Measurements from ENCODE around the gene VPS8. TPM values are rescaled to one million over a fixed set of nuclear protein-coding genes. Genes with fewer than 3 reads are reported as not detected.

Gene VPS8
- total and polyA plus RNA-seq, 4 donors: 6.8 to 108 (median 38.0) TPM

DNA sequence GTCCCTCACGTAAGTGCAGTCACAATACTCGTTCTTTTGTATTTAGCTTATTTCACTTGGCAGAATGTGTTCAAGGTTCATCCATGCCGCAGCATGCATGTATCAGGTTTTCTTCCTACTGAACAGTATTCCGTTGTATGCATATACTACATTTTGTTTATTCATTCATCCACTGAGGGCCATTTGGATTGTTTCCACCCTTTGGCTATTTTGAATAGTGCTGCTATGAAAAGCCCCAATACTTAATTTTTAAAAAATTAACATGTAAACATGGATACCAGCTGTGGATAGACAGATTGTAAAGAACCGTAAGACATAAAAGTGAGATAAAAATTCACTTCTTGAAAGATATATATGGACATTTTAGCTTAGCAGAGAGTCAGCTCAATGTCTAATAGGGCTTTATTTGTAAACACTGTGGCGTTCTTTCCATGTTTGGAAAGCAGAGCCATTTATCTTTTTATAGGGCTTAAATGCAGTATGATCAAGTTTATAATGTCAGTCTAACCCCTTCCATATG is 115.9 kb downstream of the VPS8 start:
- no peak overlapping the region for H3K4me3 ChIP-seq (ENCODE audit: low read length in 2 of 2)
- H3K27ac ChIP-seq (ENCODE audit: low read depth in 1 of 2, low read length in 2 of 2): no peak overlapping the region
- ATAC-seq (ENCODE audit: low FRiP score) (no peak), DNase-seq (no peak)
- H3K36me3 ChIP-seq (ENCODE audit: control insufficient read depth in 1 of 2, insufficient read depth in 2 of 2, low read length in 1 of 2): peaks cover 5 to 9% of the 10 kb centered on the region in 2 donors
- intact Hi-C loops (cut with DNase I): no loop called here
- 92 to 94% methylated on average over 6 of the region's 6 CpGs for WGBS, 2 donors
- H3K27me3 ChIP-seq (ENCODE audit: control insufficient read depth in 1 of 2, insufficient read depth in 2 of 2, low read length in 1 of 2): no peaks in the 10 kb centered on the region
- H3K4me1 ChIP-seq (ENCODE audit: control insufficient read depth in 1 of 2, insufficient read depth in 2 of 2, low read length in 2 of 2): peaks cover 0 to 1% of the 10 kb centered on the region in 2 donors
- no peaks in the 10 kb centered on the region for H3K9me3 ChIP-seq (ENCODE audit: control insufficient read depth, low read length)

DNA sequence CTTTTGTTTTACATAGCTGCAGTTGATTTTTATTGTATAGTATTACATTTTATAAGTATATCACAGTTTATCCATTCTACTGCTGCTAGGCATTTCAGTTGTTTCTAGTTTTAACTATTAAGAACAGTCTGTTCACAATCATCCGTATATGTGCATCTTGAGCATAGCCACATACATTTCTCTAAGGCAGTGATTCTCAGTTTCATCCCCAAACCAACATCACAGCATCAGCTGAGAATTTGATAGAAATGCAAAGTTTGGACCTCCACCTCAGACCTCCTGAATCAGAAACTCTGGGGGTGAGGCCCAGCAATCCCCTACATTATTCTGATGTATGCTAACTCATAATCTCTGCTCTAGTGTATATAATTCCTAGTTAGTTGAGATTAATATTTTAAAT is 120.8 kb downstream of the VPS8 start:
- no peaks in the 10 kb centered on the region for H3K27me3 ChIP-seq (ENCODE audit: control insufficient read depth in 1 of 2, insufficient read depth in 2 of 2, low read length in 1 of 2)
- peaks cover 0 to 2% of the 10 kb centered on the region in 2 donors for H3K4me1 ChIP-seq (ENCODE audit: control insufficient read depth in 1 of 2, insufficient read depth in 2 of 2, low read length in 2 of 2)
- no peaks in the 10 kb centered on the region for H3K9me3 ChIP-seq (ENCODE audit: control insufficient read depth, low read length)
- ATAC-seq (ENCODE audit: low FRiP score) (no peak), DNase-seq (no peak)
- intact Hi-C loops (cut with DNase I): no loop called here
- H3K27ac ChIP-seq (ENCODE audit: low read depth in 1 of 2, low read length in 2 of 2): no peak overlapping the region
- WGBS, 2 donors: 93 to 95% methylated on average over 1 of the region's 1 CpG
- no peak overlapping the region for H3K4me3 ChIP-seq (ENCODE audit: low read length in 2 of 2)
- H3K36me3 ChIP-seq (ENCODE audit: control insufficient read depth in 1 of 2, insufficient read depth in 2 of 2, low read length in 1 of 2): peaks cover 0 to 7% of the 10 kb centered on the region in 2 donors

DNA sequence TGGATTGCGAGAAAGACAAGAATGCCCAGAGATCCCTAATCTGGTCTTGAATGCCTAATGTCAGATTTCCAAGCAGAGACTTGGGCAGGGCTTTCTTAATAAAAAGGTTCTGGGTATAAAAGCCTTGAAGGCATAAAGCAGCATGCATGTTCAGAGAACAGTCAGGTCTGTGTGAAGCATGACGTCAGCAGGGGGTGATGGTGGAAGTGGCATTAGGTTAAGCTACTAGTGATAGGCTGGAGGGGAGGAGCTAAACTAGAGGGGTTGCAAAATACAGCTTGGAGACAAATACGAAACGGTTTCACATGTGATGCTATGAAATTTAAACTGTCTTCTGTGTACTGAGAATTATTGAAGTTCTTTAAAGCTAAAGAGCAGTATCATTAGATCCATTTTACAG is 125.6 kb downstream of the VPS8 start:
- peaks cover 0 to 6% of the 10 kb centered on the region in 2 donors for H3K36me3 ChIP-seq (ENCODE audit: control insufficient read depth in 1 of 2, insufficient read depth in 2 of 2, low read length in 1 of 2)
- no peaks in the 10 kb centered on the region for H3K9me3 ChIP-seq (ENCODE audit: control insufficient read depth, low read length)
- no peak overlapping the region for H3K4me3 ChIP-seq (ENCODE audit: low read length in 2 of 2)
- no peaks in the 10 kb centered on the region for H3K27me3 ChIP-seq (ENCODE audit: control insufficient read depth in 1 of 2, insufficient read depth in 2 of 2, low read length in 1 of 2)
- WGBS, 2 donors: 84 to 88% methylated on average over 4 of the region's 4 CpGs
- ATAC-seq (ENCODE audit: low FRiP score) (no peak), DNase-seq (no peak)
- H3K27ac ChIP-seq (ENCODE audit: low read depth in 1 of 2, low read length in 2 of 2): no peak overlapping the region
- peaks cover 0 to 2% of the 10 kb centered on the region in 2 donors for H3K4me1 ChIP-seq (ENCODE audit: control insufficient read depth in 1 of 2, insufficient read depth in 2 of 2, low read length in 2 of 2)
- intact Hi-C loops (cut with DNase I): no loop called here

DNA sequence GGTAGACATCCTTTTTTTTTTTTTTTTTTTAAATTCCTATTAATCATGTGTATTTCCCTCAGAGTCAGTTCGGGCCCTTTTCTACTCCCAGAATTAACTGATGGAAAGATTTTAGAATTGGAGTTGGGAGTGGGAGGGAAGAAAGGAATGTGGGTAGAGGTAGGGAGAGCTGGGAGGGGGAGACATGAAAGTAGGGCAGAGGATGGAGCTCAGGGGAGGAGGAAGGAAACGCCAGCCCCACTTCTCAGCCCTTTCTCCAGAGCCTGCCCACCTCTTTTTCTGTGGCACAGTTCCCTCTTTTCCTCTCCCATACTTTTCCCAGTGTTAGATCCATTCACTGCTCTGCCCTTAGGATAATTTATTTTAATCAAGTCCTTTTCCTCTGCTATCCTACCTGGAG is 129.4 kb downstream of the VPS8 start:
- no peak for DNase-seq
- Histone ChIP-seq H3K9me3 (ENCODE audit: control insufficient read depth, low read length) (no peaks in the 10 kb centered on the region), H3K4me1 (ENCODE audit: control insufficient read depth in 1 of 2, insufficient read depth in 2 of 2, low read length in 2 of 2) (no peaks in the 10 kb centered on the region), H3K4me3 (ENCODE audit: low read length in 2 of 2) (no peak overlapping the region), H3K27me3 (ENCODE audit: control insufficient read depth in 1 of 2, insufficient read depth in 2 of 2, low read length in 1 of 2) (no peaks in the 10 kb centered on the region), H3K27ac (ENCODE audit: low read depth in 1 of 2, low read length in 2 of 2) (no peak overlapping the region), H3K36me3 (ENCODE audit: control insufficient read depth in 1 of 2, insufficient read depth in 2 of 2, low read length in 1 of 2) (peaks cover 0 to 6% of the 10 kb centered on the region in 2 donors)
- no peak for ATAC-seq (ENCODE audit: low FRiP score)
- intact Hi-C loops (cut with DNase I): no loop called here
- 80 to 88% methylated on average over 2 of the region's 2 CpGs for WGBS, 2 donors

DNA sequence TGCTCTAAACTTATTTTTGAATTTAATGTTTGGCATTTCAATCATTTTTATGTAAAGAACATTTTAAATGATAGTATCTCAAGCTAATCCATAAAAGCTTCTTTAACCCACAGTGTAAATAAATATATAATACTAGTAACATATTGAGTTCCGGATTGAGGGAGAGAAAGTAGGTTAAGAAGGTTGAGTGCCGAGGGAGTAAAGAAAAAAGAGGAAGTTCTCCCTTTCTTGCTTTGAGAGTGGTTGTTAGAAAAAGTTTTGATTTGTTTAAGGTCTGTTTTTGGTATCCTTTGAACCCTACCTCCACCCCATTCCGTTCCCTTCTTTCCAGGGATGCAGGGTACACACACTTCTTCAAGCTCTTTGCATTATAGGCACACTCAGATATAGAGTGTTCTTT is 130.8 kb downstream of the VPS8 start:
- ATAC-seq (ENCODE audit: low FRiP score): no peak
- WGBS, 2 donors: 94 to 99% methylated on average over 3 of the region's 3 CpGs
- no peak overlapping the region for H3K27ac ChIP-seq (ENCODE audit: low read depth in 1 of 2, low read length in 2 of 2)
- no peaks in the 10 kb centered on the region for H3K9me3 ChIP-seq (ENCODE audit: control insufficient read depth, low read length)
- H3K4me3 ChIP-seq (ENCODE audit: low read length in 2 of 2): no peak overlapping the region
- H3K27me3 ChIP-seq (ENCODE audit: control insufficient read depth in 1 of 2, insufficient read depth in 2 of 2, low read length in 1 of 2): no peaks in the 10 kb centered on the region
- no peaks in the 10 kb centered on the region for H3K4me1 ChIP-seq (ENCODE audit: control insufficient read depth in 1 of 2, insufficient read depth in 2 of 2, low read length in 2 of 2)
- DNase-seq: no peak
- intact Hi-C loops (cut with DNase I): no loop called here
- H3K36me3 ChIP-seq (ENCODE audit: control insufficient read depth in 1 of 2, insufficient read depth in 2 of 2, low read length in 1 of 2): peaks cover 0 to 4% of the 10 kb centered on the region in 2 donors

DNA sequence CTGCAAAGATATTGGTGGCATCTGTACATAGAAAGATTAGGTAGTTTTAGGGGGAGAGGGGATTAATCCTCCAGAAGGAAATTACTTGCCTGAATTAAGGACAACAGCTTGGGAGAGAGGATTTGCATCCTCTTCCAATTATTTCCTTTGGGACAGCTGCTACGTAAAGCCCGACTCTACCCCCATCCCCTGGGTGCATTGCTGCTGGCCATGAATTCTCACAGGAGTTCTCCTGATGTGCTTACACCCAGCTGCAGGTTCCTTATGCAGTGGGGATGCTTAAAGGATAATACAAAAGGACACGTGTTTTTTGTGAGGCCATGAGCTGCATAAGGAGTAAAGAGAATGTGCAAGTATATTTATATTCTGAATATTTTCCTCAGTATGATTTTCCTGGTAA is 132.3 kb downstream of the VPS8 start:
- no peak for DNase-seq
- H3K9me3 ChIP-seq (ENCODE audit: control insufficient read depth, low read length): no peaks in the 10 kb centered on the region
- ATAC-seq (ENCODE audit: low FRiP score): no peak
- H3K27ac ChIP-seq (ENCODE audit: low read depth in 1 of 2, low read length in 2 of 2): no peak overlapping the region
- peaks cover 0 to 2% of the 10 kb centered on the region in 2 donors for H3K36me3 ChIP-seq (ENCODE audit: control insufficient read depth in 1 of 2, insufficient read depth in 2 of 2, low read length in 1 of 2)
- H3K4me3 ChIP-seq (ENCODE audit: low read length in 2 of 2): no peak overlapping the region
- no peaks in the 10 kb centered on the region for H3K27me3 ChIP-seq (ENCODE audit: control insufficient read depth in 1 of 2, insufficient read depth in 2 of 2, low read length in 1 of 2)
- intact Hi-C loops (cut with DNase I): no loop called here
- H3K4me1 ChIP-seq (ENCODE audit: control insufficient read depth in 1 of 2, insufficient read depth in 2 of 2, low read length in 2 of 2): no peaks in the 10 kb centered on the region
- WGBS, 2 donors: 73 to 82% methylated on average over 3 of the region's 3 CpGs

DNA sequence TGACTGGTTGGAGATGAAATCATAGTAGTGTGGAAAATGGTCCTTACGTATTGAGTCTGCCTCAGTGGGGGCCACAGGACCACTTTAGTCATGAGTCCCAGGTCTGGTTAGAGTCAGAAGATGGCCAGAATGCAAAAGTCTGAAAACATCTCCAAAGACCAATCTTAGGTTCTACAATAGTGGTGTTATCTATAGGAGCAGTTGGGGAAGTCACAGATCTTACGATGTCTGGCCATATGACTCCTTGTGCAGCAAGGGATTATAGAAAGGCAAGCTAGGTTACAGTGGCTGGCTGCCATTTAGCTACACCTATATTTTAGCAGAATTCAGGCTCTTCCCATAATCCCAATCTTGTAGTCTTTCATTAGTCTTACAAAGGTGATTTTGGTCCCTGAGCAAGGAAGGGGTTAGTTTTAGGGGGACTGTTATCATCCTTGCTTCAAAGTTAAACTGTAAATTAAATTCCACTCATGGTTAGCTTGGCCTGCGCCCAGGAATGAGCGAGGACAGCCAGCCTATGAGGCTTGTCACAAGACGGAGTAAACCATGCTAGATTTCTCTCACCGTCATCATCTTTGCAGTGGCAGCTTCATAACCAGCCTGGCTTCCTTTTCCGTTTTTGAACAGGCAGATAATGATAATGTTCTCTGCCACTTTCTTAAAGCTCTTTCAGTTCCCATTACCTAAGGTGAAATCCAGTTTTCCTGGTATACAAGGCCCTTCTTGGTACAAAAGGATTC is 134.1 kb downstream of the VPS8 start:
- WGBS, 2 donors: 50 to 58% methylated on average over 7 of the region's 7 CpGs
- Histone ChIP-seq H3K36me3 (ENCODE audit: control insufficient read depth in 1 of 2, insufficient read depth in 2 of 2, low read length in 1 of 2) (peaks cover 0 to 2% of the 10 kb centered on the region in 2 donors), H3K27me3 (ENCODE audit: control insufficient read depth in 1 of 2, insufficient read depth in 2 of 2, low read length in 1 of 2) (no peaks in the 10 kb centered on the region), H3K9me3 (ENCODE audit: control insufficient read depth, low read length) (no peaks in the 10 kb centered on the region), H3K27ac (ENCODE audit: low read depth in 1 of 2, low read length in 2 of 2) (no peak overlapping the region), H3K4me3 (ENCODE audit: low read length in 2 of 2) (no peak overlapping the region), H3K4me1 (ENCODE audit: control insufficient read depth in 1 of 2, insufficient read depth in 2 of 2, low read length in 2 of 2) (no peaks in the 10 kb centered on the region)
- DNase-seq: no peak
- ATAC-seq (ENCODE audit: low FRiP score): no peak
- intact Hi-C loops (cut with DNase I): no loop called here

DNA sequence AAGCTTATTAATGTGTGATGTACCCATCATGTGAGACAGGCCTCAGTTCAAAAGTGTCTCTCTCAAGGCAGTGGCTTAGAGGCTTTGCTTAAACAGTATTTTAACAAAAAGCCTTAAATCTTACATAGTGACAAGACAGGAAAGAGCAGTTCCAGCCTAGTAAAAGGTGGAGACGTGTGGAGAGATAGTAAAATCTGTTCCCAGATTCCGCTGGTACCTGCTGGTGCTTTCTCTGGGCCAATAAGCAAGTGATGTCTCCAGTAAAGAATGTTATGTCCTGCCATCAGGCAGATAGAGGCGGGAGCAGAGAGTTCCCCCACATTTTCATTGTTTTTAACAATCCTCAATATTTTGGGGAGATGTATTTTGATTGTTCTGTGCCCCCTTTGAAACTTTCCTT is 135.0 kb downstream of the VPS8 start:
- ATAC-seq (ENCODE audit: low FRiP score): no peak
- WGBS, 2 donors: 83 to 87% methylated on average over 3 of the region's 3 CpGs
- Histone ChIP-seq H3K4me3 (ENCODE audit: low read length in 2 of 2) (no peak overlapping the region), H3K9me3 (ENCODE audit: control insufficient read depth, low read length) (no peaks in the 10 kb centered on the region), H3K4me1 (ENCODE audit: control insufficient read depth in 1 of 2, insufficient read depth in 2 of 2, low read length in 2 of 2) (no peaks in the 10 kb centered on the region), H3K27ac (ENCODE audit: low read depth in 1 of 2, low read length in 2 of 2) (no peak overlapping the region), H3K36me3 (ENCODE audit: control insufficient read depth in 1 of 2, insufficient read depth in 2 of 2, low read length in 1 of 2) (peaks cover 0 to 2% of the 10 kb centered on the region in 2 donors), H3K27me3 (ENCODE audit: control insufficient read depth in 1 of 2, insufficient read depth in 2 of 2, low read length in 1 of 2) (no peaks in the 10 kb centered on the region)
- no peak for DNase-seq
- intact Hi-C loops (cut with DNase I): no loop called here

DNA sequence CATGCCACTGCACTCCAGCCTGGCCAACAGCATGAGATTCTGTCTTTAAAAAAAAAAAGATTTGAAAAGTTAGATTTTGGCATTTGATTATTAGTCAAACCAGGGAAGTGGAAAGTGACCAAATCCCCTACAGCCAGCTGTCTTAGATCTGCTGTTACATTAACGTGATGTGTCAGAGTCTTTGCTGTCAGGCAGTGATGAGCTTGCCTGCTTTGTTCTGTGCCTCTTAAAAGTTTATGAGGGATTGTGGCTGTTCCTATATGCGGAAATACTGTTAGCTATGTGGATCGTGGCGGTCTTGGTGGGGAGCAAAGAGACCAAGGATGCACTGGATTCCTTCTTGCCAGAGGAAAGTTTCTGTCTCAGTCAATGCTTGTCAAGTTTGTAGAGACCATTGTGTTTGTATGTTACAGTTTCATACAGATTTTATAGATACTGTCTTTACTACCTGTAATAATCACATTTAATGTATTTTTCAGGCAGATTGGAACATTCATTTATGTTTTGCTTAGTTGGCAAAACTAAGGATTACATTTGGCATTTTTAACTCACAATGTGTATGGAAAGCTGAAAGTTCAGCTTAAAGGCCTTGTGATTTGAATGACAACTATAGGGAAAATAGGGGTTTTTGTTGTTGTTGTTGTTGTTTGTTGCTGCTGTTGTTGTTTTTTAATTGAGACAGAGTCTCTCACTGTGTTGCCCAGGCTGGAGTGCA is 137.4 kb downstream of the VPS8 start:
- H3K9me3 ChIP-seq (ENCODE audit: control insufficient read depth, low read length): no peaks in the 10 kb centered on the region
- WGBS, 2 donors: 95 to 97% methylated on average over 4 of the region's 4 CpGs
- no peaks in the 10 kb centered on the region for H3K27me3 ChIP-seq (ENCODE audit: control insufficient read depth in 1 of 2, insufficient read depth in 2 of 2, low read length in 1 of 2)
- DNase-seq (no peak), ATAC-seq (ENCODE audit: low FRiP score) (no peak)
- no peaks in the 10 kb centered on the region for H3K36me3 ChIP-seq (ENCODE audit: control insufficient read depth in 1 of 2, insufficient read depth in 2 of 2, low read length in 1 of 2)
- no peak overlapping the region for H3K4me3 ChIP-seq (ENCODE audit: low read length in 2 of 2)
- intact Hi-C loops (cut with DNase I): no loop called here
- H3K4me1 ChIP-seq (ENCODE audit: control insufficient read depth in 1 of 2, insufficient read depth in 2 of 2, low read length in 2 of 2): no peaks in the 10 kb centered on the region
- no peak overlapping the region for H3K27ac ChIP-seq (ENCODE audit: low read depth in 1 of 2, low read length in 2 of 2)
